ENCODE results near the gene CFAP46.
"Not testable (repeated sequence)": the region's sequence is repeated elsewhere in the genome, so short reads cannot be mapped to it uniquely, and the experiment has no call there.

Gene CFAP46

DNA sequence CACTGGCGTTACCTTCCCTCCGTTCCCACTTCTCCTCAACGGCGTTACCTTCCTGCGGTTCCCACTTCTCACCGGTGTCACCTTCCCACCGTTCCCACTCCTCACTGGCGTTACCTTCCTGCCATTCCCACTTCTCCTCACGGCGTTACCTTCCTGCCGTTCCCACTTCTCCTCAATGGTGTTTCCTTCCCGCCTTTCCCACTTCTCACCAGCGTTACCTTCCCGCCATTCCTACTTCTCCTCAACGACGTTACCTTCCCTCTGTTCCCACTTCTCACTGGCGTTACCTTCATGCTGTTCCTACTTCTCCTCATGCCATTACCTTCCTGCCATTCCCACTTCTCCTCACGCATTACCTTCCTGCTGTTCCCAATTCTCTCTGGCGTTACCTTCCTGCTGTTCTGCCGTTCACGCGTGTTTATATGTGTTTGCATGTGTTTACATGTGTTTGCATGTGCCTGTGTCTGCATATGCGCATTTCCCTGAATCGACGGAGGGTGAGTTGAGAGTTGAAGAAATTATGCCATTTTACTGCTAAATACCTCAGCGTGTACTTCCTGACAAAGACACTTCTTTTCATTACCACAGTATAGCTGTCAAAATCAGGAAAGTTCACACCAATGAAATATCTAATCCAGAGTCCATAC lies 23.2 kb upstream of the CFAP46 start:
- intact Hi-C loops (cut with DNase I): no loop called here
- DNase-seq: peak in 5 of 42 donors; percentile 14 to 37 (median 31)

DNA sequence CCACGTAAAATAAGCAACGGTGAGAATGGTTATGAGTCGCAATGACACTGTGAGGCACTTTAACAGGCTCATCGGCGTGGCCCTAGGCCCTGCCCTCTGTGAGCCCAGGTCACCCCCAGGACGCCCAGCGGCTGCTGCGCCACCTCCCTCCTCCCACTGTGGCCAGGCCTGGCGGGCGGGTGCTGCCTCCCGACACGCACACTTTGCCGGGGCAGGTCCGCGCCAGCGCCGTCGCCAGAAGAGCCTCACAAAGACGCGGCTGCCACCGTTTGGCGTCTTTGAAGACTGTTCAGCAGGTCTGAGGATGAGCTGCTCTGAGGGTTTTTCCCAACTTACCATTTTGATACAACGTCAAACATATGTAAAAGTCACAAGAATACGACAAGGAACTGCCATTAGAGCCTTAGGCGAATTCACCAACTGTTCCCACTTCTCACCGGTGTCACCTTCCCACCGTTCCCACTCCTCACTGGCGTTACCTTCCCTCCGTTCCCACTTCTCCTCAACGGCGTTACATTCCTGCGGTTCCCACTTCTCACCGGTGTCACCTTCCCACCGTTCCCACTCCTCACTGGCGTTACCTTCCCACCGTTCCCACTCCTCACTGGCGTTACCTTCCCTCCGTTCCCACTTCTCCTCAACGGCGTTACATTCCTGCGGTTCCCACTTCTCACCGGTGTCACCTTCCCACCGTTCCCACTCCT lies 22.5 kb upstream of the CFAP46 start:
- intact Hi-C loops (cut with DNase I): not testable (repeated sequence)
- DNase-seq: peak in 5 of 42 donors; percentile 12 to 34 (median 25)

DNA sequence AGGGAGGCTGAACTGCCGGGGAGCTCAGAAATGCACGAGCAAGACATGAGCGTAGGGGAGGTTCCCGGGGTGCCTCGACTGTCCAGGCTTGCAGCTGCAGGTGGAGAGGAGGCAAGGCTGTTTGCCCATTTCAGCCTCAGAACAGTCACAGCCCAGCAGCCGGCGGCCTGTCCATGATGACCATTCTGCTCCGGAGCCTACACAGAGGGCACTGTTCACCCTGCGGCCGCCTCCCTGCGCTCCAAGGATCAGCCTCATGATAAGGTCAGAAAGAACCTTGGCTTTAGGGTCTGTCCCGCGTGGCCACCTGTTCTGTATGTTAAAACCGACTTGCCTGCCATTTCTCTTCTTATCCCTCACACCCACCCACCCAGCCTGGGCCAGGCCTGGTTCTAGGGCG lies 21.9 kb upstream of the CFAP46 start:
- intact Hi-C loops (cut with DNase I): no loop called here
- DNase-seq: peak in 2 of 42 donors; percentile 6 to 10

DNA sequence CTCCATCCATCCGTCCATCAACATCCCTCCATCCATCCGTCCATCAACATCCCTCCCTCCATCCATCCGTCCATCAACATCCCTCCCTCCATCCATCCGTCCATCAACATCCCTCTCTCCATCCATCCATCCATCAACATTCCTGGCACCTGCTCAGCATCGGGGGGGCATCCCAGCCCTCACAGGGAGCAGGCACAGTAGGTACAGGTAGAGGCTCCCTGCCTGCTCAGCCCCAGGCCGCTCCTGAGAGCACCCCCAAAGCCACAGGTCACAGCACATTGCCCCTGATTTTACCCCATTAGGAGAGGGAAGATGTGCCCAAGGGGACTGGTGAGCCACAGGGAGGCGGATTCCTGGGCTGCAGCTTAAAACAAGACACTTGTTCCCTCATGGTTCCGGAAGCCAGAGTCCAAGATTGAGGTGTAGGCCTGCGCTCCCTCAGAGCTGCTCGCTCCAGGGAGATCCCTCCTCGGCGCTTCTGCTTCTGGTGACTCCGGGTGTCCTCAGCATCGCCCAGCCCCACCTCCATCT lies 21.1 kb upstream of the CFAP46 start:
- DNase-seq: peak in 2 of 42 donors; percentile 3 to 7
- intact Hi-C loops (cut with DNase I): no loop called here

DNA sequence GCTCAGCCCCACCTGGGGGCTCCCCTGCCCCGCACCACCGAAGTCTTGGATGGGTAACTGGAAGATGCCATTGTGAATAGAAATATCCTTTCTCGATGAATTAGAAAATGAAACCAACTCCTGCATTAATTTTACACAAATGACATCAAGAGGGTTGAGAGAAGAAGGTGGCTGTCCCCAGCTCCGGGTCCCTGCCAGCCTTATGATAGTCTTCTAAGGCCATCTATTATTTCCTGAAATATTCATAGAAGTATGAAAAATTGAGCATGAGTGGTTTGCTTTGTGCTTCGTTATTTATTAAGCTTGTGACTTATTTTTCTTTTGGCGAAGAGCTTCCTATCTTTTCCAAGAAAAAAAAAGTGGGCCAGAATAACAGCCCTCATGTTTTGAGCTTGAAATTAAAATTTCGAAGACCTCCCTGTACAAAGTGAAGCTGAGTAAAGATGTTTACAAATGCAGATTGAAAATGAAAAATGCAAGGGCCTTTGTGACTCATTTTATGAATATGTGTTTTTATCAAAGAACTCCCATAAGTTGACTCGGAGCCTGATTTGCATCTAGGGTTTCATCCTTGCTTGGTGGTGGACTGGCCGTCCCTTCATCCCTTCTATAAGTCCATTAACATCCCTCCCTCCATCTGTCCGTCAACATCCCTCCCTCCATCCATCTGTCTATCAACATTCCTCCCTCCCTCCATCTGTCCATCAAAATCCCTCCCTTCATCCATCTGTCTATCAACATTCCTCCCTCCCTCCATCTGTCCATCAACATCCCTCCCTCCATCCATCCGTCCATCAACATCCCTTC lies 20.5 kb upstream of the CFAP46 start:
- DNase-seq: no peak
- intact Hi-C loops (cut with DNase I): no loop called here

DNA sequence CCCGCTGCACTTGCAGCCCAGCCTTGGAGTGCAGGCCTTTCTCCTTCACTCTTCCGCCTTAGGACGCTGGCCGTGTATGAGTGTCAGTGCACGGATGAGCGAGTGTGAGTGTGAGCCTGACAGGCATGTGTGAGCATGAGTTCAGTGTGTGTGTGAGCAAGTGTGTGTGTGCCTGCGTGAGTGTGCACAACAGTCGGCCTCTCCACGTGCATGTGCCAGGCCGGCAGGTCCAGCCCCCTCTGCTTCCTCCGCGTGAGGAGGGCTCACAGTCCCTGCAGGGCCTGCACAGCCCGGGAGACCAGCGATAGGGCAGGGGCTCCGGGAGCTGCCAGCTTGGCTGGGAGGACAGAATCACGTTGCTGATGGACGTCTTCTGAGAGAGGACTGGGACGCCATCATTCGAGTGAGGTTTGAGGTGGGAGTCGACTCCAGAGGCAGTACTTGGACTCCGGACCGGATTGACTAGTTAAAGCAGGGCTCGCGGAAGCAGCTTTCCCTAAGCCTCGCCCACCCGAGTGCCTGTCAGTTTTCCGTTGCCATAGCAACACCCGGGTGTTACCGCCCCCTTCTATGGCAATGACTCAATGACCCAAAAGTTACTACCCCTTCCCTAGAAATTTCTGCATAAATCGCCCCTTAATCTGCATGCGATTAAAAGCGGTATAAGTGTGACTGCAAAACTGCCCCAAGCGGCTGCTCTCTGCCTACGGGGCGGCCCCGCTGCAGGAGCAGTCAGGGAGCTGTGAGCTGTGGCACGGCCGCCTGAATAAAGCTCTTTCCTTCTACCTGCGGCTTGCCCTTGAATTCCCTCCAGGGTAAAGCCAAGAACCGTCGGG lies 19.6 kb upstream of the CFAP46 start:
- DNase-seq: peak; percentile 47 to 91 (median 77)
- intact Hi-C loops (cut with DNase I): no loop called here

DNA sequence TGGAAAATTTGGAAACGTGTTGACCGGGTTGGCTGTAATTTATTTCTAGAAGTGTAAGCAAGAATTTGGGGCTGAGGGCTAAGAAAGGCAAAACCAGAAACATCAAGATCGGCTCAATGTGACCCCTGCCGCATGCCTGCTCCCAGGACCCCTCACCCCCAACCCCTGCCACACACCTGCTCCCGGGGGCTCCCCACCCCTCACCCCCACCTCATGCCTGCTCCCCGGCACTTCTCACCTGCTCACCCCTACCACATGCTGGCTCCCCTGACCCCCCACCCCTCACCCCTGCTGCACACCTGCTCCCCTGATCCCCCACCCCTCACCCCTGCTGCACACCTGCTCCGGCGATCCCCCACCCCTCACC lies 19.0 kb upstream of the CFAP46 start:
- intact Hi-C loops (cut with DNase I): no loop called here
- DNase-seq: peak in 2 of 42 donors; percentile 12 to 28

DNA sequence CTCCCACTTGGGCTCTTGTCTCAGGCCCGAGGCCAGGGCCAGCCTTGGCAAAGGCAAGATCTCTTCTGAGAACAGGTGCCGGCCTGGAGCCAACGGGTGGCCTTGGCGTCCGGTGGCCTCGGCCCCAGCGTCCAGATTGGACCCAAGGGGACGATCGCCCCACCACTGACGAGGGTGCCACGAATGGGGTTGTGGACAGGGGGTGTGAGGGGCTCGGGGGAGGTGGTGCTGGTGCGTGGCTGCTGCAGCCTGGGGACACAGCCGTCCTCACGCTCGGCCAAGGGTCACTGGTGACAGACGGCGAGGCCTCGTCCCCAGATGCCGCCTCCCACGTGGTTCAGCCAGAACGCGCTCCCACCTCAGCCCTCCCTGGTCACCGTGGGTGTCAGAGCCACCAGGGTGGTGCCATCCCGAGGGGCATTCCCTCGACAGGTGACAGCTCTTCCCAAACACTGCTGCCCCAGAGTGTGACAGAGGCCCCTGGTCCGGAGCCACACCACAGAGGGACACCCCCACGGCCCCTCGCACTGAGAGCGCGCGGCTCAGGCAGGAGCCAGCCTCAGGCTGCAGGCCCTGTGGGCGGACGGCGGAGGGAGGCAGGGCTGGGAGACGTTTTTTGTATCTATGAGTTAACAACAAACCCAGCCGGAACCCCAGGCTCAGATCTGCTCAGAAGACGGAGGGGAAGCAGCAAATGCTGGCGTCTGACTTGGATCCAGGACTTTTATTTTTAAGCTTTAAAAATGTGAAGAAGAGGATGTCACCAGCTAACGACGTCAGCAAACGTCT lies 18.5 kb upstream of the CFAP46 start:
- DNase-seq: peak in 13 of 42 donors; percentile 32 to 60 (median 45)
- intact Hi-C loops (cut with DNase I): no loop called here

DNA sequence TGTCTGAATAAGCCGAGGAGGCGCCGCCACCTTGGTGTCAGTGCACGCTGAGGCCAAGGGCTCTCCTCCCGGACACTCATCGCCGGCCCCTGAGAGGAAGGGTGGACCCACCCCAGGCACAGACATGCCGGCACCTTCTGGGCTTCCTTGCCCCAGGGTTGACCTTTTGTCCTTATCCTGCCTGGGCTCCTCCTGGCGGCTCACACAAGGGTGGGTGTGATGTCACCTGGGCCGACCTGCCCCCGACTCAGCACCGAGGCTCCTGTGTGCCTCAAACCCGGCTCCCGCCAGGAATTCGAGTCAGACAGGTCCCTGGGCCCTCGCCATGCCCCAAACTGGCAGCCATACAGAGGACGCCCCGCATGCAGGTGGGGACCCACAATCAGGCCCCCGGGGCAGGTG lies 17.7 kb upstream of the CFAP46 start:
- intact Hi-C loops (cut with DNase I): no loop called here
- DNase-seq: peak in 3 of 42 donors; percentile 11 to 35 (median 30)

DNA sequence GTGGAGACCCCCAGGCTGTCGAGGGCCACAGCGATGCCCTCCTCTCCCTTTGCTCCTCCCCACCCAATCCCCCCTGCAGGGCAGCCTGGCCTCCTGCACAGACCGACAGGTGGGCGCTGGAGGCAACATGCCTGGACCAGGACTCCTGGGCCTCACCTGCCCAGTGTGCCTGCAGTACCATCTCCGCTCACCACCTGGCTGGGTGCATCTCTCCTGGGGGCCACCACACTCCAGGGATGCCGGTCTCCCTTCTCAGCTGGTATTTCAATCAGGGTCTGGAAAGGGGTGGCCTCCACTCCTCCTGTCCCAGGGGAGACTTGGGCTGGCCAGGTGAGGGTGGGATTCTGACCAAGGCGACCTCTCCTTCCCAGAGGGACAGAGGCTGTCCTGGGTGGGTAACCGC lies 17.2 kb upstream of the CFAP46 start:
- peak in 2 of 42 donors; percentile 9 to 25 for DNase-seq
- intact Hi-C loops (cut with DNase I): no loop called here

DNA sequence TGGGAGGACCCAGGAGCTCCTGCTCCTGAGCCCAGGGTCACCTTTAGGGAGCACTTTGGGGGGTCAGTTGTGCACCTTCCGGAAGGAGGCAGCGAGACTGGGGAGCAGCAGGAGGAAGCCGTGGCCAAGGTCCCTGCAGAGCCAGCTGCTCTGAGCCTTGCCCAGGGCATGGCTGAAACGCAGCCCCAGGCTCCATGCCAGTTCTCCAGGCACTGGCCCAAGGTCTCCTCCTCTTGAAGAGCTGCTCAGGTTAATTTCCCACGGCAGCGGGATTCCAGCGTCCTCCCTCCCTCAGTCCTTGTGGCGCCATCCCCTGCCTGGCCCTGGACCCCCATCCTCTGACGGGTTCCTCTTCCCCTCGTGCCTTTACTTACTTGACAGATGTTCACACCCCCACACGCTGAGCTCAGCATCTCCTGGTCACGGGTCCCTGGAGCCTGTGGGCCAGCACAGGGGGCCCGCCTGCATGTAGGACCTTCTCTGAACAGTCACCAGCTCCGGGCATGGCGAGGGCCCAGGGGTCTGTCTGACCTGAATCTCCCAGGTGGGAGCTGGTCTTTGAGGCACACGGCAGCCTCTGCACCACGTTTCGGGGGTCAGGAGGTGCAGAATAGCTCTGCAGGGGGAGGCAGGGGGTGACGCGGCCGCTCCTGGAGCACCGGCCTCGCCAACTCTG lies 16.7 kb upstream of the CFAP46 start:
- peak in 3 of 42 donors; percentile 9 to 38 (median 34) for DNase-seq
- intact Hi-C loops (cut with DNase I): no loop called here

DNA sequence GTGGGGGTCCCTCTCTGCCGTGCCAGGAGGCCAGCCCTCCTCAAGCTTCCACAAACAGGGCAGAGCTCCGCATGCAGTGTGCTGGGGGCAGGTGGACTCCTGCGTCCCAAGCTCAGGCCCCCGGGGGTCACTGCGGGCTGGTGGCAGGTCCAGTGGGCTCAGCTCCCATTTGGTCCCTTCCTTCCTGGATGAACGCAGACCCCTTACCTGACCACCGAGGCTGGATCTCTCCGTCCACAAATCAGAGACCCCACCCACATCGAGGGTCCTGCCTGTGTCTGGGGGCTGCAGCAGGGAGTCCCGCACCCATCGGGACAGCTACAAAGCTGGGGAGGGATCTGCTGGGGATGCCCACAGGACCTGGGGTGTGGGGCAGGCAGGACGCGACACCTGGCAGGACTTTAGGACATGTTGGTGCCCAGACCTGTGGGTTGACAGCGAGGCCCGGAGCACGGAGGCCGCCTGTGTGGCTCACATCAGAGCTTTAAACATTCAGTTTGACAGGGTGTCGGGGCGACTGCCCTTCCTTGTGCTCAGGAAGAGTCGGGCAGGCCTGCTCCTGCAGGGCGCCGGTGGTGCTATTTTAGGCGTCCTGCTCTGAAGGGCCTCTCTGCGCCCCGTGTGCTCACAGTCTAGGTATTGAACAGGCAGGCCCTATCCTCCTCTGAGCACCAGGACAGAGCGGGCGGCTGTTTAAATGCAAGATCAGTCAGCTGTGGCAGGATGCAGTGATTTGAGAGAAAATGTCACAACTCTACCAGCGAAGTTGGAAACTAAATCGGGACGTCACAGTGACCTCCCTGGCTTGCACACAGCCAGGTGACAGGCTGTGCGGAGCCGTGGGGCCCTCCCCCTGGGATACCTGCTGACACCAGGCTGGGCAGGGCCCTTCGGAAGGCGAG lies 15.9 kb upstream of the CFAP46 start:
- peak in 4 of 42 donors; percentile 12 to 33 (median 20) for DNase-seq
- intact Hi-C loops (cut with DNase I): no loop called here

DNA sequence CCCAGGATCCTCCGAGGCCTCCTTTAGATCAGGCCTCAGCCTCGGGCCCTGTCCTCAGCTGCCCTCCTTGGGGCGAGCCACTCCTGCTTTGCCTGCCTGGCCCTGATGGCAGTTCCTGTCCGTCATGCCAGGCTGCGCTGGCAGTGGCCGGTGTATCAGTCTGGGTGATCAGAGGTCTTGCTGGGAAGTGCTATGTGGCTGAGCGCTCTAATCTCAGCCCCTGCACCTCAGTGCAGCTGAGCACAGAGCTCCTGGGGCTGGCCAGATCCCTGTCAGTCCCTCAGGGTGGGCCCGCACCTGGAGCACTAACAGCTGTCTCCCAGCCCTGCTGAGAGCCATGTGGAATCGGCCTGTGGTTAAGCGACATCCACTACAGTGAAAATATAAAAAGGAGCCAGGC lies 14.8 kb upstream of the CFAP46 start:
- DNase-seq: peak in 4 of 42 donors; percentile 9 to 30 (median 21)
- intact Hi-C loops (cut with DNase I): no loop called here

DNA sequence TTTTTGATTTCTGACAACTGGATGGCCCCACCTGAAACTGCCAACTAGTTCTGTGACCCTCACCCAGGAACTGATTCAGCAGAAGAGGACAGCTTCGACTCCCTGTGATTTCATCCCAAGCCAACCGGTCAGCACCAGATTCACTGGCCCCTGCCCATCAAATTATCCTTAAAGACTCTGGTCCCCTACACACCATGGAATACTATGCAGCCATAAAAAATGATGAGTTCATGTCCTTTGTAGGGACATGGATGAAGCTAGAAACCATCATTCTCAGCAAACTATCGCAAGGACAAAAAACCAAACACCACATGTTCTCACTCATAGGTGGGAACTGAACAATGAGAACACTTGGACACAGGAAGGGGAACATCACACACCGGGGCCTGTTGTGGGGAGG lies 13.9 kb upstream of the CFAP46 start:
- DNase-seq; intact Hi-C loops (cut with DNase I): not testable (repeated sequence)

DNA sequence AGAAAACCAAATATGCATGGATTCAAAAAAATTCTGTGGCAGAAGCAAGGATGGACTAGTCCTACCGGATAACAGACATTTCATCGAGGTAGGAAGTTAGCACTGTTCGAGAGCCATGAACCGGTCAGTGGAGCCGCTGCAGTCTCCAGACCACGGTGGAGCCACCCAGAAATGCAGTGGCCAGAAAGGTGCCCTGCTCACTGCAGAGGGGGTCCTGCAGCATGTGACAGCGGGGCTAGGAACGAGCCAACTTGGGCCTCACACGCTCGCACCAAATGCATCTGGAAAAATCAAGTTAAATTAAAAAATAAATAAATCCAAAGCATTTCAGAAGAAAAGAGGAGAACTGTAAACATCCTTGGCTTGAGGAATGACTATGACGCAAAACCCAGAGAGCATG lies 13.1 kb upstream of the CFAP46 start:
- intact Hi-C loops (cut with DNase I): no loop called here
- peak in 2 of 42 donors; percentile 8 to 9 for DNase-seq

DNA sequence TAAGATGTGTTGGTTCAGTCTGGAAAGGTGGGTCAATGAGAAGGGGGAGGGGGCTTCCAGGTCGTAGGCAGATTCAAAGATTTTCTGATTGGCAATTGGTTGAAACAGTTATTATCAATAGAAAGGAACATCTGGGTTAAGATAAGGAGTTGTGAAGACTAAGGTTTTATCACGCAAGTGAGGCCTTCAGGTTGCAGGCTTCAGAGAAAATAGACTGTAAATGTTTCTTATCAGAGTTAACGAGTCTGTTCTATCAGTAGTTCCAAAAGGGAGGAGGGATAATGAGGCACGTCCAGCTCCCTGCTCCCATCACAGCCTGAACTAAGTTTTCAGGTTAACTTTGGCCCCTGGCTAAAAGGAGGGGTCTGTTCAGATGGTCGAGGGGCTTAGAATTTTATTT lies 11.1 kb upstream of the CFAP46 start:
- DNase-seq: no peak
- intact Hi-C loops (cut with DNase I): no loop called here

Data from head of caudate nucleus (tissue), 42 donors.